ENCODE data around the gene RIN3. TPM values are rescaled to one million over a fixed set of nuclear protein-coding genes. Genes with fewer than 3 reads are reported as not detected.

The RIN3 gene
- total RNA-seq, 1 experiment from 2014 or later: 0.55 TPM

DNA sequence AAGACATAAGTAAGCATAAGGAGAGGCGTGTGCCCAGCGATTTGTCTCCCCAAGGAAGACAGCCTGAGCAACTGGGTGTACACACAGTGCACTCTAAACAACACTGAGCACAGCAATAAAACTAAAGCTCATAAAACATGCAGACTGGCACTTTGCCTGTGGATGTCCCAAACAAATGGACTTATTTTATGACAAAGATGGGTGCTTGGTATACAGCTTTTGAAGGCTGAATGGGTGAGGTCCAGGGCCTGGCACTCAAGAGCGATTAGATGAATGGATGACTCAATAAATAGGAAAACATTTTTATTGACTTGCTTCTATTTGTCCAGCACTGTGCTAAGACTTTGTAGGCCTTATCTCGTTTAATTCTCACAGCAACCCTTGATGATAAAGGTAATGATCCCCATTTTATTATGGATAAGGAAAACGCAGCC lies 206.3 kb downstream of the RIN3 start:
- peak in 1 of 2 experiments; percentile 9 for DNase-seq (ENCODE audit: low read depth in 1 of 2, low spot score in 2 of 2)
- Histone ChIP-seq H3K36me3 (peaks cover 2% of the 10 kb centered on the region; the same call in 1 of the 2 replicates), H3K4me3 (no peak overlapping the region), H3K9me3 (replicated peaks) (no peaks in the 10 kb centered on the region), H3K4me1 (replicated peaks) (no peaks in the 10 kb centered on the region; the same call in 1 of the 2 replicates), H3K27ac (no peak overlapping the region), H3K27me3 (replicated peaks) (no peaks in the 10 kb centered on the region)

DNA sequence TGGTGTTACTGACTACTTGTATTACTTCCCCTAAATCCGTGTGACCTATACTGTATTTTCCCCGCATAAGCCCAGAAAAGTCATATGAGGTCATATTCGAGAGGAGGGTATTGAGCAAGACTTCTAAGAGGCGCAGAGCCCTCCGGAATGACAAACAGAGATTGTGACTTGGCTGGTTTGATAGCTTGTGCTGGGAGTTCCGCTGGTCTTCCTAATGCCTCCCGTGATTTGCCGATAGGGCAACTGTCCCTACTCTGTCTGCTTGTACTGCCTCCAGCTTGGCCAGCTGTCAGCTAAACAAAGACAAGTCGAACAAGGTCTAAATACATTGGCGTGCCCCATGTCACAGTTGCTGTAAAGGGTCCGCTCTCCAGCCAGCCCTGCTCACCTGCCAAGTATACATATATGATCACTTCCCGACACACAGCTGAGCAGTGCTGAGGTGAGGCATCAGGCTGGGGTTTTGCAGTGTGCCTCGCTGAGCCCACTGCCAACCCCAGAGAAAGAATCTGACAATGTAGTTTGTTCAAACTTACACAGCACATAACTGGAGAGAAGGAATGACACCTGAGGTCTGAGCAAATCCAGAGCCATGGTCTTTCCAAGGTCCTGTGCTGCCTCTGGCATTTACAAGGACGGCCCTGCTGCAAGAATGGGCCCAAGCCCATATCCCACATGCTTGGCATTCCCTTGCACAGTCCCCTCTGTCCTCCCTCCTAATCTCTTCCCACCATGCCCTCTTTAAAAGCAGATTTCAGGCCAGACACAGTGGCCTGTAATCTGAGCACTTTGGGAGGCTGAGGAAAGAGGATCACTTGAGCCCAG lies 211.1 kb downstream of the RIN3 start:
- H3K4me3 ChIP-seq: no peak overlapping the region
- peaks cover 9% of the 10 kb centered on the region for H3K36me3 ChIP-seq
- H3K27me3 ChIP-seq (replicated peaks): no peaks in the 10 kb centered on the region
- H3K27ac ChIP-seq: no peak overlapping the region
- no peak for DNase-seq (ENCODE audit: low read depth in 1 of 2, low spot score in 2 of 2)
- H3K4me1 ChIP-seq (replicated peaks): peaks cover 10% of the 10 kb centered on the region
- peaks cover 2% of the 10 kb centered on the region; the same call in 1 of the 2 replicates for H3K9me3 ChIP-seq (replicated peaks)

DNA sequence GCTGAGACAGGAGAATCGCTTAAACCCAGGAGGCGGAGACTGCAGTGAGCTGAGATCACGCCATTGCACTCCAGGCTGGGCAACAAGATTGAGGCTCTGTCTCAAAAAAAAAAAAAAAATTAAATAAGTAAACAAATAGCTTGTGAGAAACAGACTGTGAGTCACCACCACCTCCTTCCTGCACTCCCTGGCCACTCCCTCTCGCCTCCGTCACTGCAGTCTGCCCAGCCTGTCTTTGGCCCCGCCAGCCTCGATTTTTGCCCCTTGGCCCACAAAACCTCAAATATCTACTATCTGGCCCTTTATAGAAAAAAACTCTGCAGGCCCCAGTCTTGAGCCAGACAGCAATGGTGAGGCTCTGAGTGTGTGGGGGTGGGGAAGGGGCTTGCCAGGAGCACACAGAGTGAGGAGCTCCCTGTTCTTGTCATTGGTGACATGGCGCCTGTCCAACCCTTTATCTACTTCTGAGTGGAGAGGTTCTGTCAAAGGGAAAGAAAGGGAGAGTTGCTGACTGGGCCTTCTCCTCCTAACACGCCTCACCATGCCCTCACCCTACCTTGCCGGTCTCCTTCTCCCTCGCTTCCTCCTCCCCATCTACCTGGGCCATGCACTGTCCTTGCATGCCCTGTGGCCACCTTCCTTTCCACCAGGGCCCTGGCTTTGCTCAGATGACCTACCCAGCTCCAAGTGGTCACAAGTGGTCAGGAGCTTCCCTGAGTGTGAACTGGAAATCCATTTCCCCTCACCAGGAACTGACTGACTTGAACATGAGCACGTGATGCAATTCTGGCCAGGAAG lies 212.8 kb downstream of the RIN3 start:
- Histone ChIP-seq H3K27me3 (replicated peaks) (no peaks in the 10 kb centered on the region), H3K9me3 (replicated peaks) (peaks cover 2% of the 10 kb centered on the region; the same call in 1 of the 2 replicates), H3K4me1 (replicated peaks) (peaks cover 13% of the 10 kb centered on the region), H3K36me3 (peaks cover 11% of the 10 kb centered on the region; the same call in 1 of the 2 replicates), H3K27ac (peak overlapping the region; percentile 64), H3K4me3 (no peak overlapping the region)
- DNase-seq (ENCODE audit: low read depth in 1 of 2, low spot score in 2 of 2): peak; percentile 85 to 89

DNA sequence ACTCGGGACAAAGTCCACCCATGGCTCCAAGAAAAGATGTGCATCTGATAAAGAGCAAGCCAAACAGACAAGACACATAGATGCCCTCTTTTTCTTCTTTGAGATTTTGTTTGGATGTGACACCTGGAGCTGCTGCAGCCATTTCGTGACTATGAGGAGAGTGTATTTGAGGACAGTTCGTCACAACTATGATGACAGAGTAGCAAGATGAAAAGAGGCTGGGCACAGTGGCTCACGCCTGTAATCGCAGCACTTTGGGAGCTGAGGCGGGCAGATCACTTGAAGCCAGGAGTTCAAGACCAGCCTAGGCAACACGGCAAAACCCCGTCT lies 213.3 kb downstream of the RIN3 start:
- Histone ChIP-seq H3K27me3 (replicated peaks) (no peaks in the 10 kb centered on the region), H3K4me1 (replicated peaks) (peaks cover 13% of the 10 kb centered on the region), H3K9me3 (replicated peaks) (peaks cover 2% of the 10 kb centered on the region; the same call in 1 of the 2 replicates), H3K4me3 (no peak overlapping the region), H3K27ac (no peak overlapping the region; the same call in 1 of the 2 replicates), H3K36me3 (peaks cover 16% of the 10 kb centered on the region; the same call in 1 of the 2 replicates)
- no peak for DNase-seq (ENCODE audit: low read depth in 1 of 2, low spot score in 2 of 2)

DNA sequence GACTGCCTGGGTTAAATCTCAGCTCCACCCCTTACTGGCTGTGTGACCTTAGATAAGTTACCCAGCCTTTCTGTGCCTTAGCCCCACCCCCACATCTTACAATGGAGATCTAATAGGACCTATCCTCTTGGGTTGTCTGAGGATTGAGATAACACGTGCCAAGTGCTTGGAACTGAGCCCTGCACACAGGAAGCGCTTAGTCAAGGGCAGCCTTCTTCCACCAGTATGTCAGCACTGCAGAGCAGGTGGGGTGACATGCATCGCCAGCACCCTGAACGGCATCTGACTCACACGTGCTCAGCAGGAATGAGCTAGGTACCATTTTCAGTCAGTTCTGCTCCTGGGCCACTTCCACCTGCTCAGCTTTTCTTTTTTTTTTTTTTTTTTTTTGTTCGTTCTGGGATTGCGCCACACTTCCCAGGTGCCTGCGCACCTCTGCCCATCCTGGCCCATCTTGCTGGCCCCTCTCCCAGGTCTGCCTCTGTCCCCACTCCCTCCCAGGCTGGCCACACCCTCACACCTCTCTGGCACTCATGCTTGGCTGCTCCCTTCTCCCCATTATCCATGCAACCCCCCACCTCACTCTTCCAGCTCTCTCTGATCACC lies 215.3 kb downstream of the RIN3 start:
- no peak overlapping the region for H3K27ac ChIP-seq
- peaks cover 13% of the 10 kb centered on the region for H3K4me1 ChIP-seq (replicated peaks)
- H3K27me3 ChIP-seq (replicated peaks): no peaks in the 10 kb centered on the region
- H3K4me3 ChIP-seq: no peak overlapping the region
- peaks cover 23% of the 10 kb centered on the region; the same call in 1 of the 2 replicates for H3K36me3 ChIP-seq
- H3K9me3 ChIP-seq (replicated peaks): peaks cover 2% of the 10 kb centered on the region; the same call in 1 of the 2 replicates
- DNase-seq (ENCODE audit: low read depth in 1 of 2, low spot score in 2 of 2): no peak

GRCh38 chr14:92729634-92730358 lies 216.2 kb downstream of the RIN3 start:
- no peak for DNase-seq (ENCODE audit: low read depth in 1 of 2, low spot score in 2 of 2)
- Histone ChIP-seq H3K27ac (no peak overlapping the region), H3K36me3 (peaks cover 23% of the 10 kb centered on the region; the same call in 1 of the 2 replicates)

DNA sequence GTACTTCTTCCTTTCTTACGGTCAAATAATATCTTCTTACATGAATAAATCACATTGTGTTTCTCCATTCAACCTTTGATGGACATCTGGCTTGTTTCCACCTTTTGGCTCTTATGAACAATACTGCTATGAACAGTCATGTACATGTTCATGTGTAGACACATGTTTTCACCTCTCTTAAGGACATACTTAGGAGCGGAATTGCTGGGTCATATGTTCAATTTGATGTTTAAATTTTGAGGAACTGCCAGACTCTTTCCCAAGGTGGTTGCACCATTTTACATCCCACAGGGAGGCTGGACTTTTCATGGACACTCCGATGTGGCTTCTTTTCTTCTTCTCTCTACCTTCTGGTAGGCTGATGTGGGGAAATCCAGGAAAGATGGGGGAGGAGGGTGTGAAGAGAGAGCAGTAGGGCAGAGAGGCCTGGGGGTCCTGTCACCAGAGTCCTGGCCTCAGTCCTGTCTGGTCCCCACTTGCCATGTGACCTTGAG lies 218.1 kb downstream of the RIN3 start:
- DNase-seq (ENCODE audit: low read depth in 1 of 2, low spot score in 2 of 2): no peak
- Histone ChIP-seq H3K4me3 (no peak overlapping the region), H3K36me3 (peaks cover 19% of the 10 kb centered on the region; the same call in 1 of the 2 replicates), H3K27ac (no peak overlapping the region), H3K4me1 (replicated peaks) (peaks cover 4% of the 10 kb centered on the region), H3K9me3 (replicated peaks) (peaks cover under 1% of the 10 kb centered on the region; the same call in 1 of the 2 replicates), H3K27me3 (replicated peaks) (no peaks in the 10 kb centered on the region)

More at GRCh38 chr14:92729634-92730358, 216.2 kb downstream of the RIN3 start:
- no peak overlapping the region for H3K4me3 ChIP-seq
- H3K4me1 ChIP-seq (replicated peaks): peaks cover 13% of the 10 kb centered on the region
- no peaks in the 10 kb centered on the region for H3K27me3 ChIP-seq (replicated peaks)
- H3K9me3 ChIP-seq (replicated peaks): peaks cover 2% of the 10 kb centered on the region; the same call in 1 of the 2 replicates

DNA sequence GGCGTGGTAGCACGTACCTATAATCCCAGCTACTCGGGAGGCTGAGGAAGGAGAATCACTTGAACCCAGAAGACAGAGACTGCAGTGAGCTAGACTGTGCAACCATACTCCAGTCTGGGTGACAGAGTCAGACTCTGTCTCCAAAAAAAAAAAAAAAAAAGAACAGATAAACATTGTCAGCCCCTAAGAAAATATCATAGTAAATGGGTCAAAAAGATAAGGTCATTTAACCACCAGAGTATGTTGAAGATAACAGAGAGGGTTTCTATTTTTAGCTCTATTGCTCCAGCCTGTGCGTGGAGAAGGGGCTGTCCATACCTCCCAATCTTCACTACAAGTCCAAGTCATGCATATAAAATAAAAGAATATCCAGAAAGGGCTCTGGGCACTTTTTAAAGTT lies 219.4 kb downstream of the RIN3 start:
- peaks cover 17% of the 10 kb centered on the region; the same call in 1 of the 2 replicates for H3K36me3 ChIP-seq
- no peak overlapping the region for H3K27ac ChIP-seq
- H3K4me1 ChIP-seq (replicated peaks): 0 out of 2 replicates have a peak, but pooled peaks cover 3% of the 10 kb centered on the region
- DNase-seq (ENCODE audit: low read depth in 1 of 2, low spot score in 2 of 2): no peak
- no peaks in the 10 kb centered on the region for H3K9me3 ChIP-seq (replicated peaks)
- no peaks in the 10 kb centered on the region for H3K27me3 ChIP-seq (replicated peaks)
- no peak overlapping the region for H3K4me3 ChIP-seq

GRCh38 chr14:92734618-92735017 lies 221.0 kb downstream of the RIN3 start:
- H3K9me3 ChIP-seq (replicated peaks): no peaks in the 10 kb centered on the region
- H3K36me3 ChIP-seq: peaks cover 17% of the 10 kb centered on the region
- H3K4me1 ChIP-seq (replicated peaks): 0 out of 2 replicates have a peak, but pooled peaks cover 3% of the 10 kb centered on the region
- no peak overlapping the region for H3K27ac ChIP-seq
- H3K4me3 ChIP-seq: no peak overlapping the region
- no peaks in the 10 kb centered on the region for H3K27me3 ChIP-seq (replicated peaks)
- DNase-seq (ENCODE audit: low read depth in 1 of 2, low spot score in 2 of 2): no peak

DNA sequence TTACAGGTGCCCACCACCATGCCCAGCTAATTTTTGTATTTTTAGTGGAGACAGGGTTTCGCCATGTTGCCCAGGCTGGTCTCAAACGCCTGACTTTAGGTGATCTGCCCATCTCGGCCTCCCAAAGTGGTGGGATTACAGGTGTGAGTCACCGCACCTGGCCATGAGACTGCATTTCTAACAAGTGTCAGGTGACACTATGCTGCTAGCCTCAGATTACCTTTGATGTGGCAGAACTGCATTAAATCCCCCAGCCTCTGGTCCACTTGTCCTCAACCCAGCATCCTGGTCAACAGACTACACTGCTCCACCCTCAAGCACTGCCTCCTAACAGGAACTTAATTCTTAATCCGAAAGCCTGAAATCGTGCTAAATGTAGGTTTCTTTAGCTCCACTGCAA lies 221.8 kb downstream of the RIN3 start:
- H3K27me3 ChIP-seq (replicated peaks): no peaks in the 10 kb centered on the region

DNA sequence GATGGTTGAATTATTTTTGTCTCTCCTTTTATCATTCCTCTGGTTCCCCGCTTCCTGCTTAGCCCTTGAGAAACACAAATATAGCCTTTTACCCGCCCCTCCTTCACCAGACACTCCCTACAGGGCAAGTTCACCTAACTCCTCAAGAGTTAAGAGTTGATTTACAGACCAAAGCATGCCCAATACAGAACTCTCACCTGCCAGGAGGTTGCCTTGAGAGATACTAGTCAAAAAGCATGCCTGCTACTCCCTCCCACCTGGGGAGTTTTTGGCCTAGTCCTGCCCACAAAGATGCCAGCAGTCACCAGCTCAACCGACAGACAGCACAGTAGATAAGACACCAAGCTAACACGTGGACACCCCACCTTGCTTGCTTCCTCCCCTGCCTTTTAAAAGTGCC lies 223.6 kb downstream of the RIN3 start:
- no peak for DNase-seq (ENCODE audit: low read depth in 1 of 2, low spot score in 2 of 2)

More for the DNA sequence above, 221.8 kb downstream of the RIN3 start:
- H3K9me3 ChIP-seq (replicated peaks): no peaks in the 10 kb centered on the region
- H3K4me3 ChIP-seq: no peak overlapping the region
- DNase-seq (ENCODE audit: low read depth in 1 of 2, low spot score in 2 of 2): no peak
- no peaks in the 10 kb centered on the region for H3K4me1 ChIP-seq (replicated peaks)
- peaks cover 17% of the 10 kb centered on the region for H3K36me3 ChIP-seq
- no peak overlapping the region for H3K27ac ChIP-seq

GRCh38 chr14:92737619-92738188 lies 224.1 kb downstream of the RIN3 start:
- H3K4me3 ChIP-seq: no peak overlapping the region
- no peak overlapping the region for H3K27ac ChIP-seq
- no peaks in the 10 kb centered on the region for H3K4me1 ChIP-seq (replicated peaks)
- no peaks in the 10 kb centered on the region for H3K27me3 ChIP-seq (replicated peaks)
- no peak for DNase-seq (ENCODE audit: low read depth in 1 of 2, low spot score in 2 of 2)
- peaks cover under 1% of the 10 kb centered on the region for H3K36me3 ChIP-seq
- H3K9me3 ChIP-seq (replicated peaks): no peaks in the 10 kb centered on the region

More for the DNA sequence above, 223.6 kb downstream of the RIN3 start:
- Histone ChIP-seq H3K4me1 (replicated peaks) (no peaks in the 10 kb centered on the region), H3K4me3 (no peak overlapping the region), H3K36me3 (peaks cover 5% of the 10 kb centered on the region), H3K9me3 (replicated peaks) (no peaks in the 10 kb centered on the region), H3K27me3 (replicated peaks) (no peaks in the 10 kb centered on the region), H3K27ac (no peak overlapping the region)
